H1 (cell line): Measurements from ENCODE around the gene PLXNA4. TPM values are rescaled to one million over a fixed set of nuclear protein-coding genes. Genes with fewer than 3 reads are reported as not detected.

Source experiments
- CTCF ChIA-PET: fragments of 300-600 bp; sonication (Branson Sonifier 250); formaldehyde crosslinking; loops from one replicate; lab custom pipeline; 2021; ENCODE audit not compliant: partially characterized antibody; lab: Charles Lee
- POLR2A ChIA-PET: fragments of 300-600 bp; sonication (Branson Sonifier 250); formaldehyde crosslinking; loops from one replicate; lab custom pipeline; 2021; ENCODE audit warnings: inconsistent platforms; ENCODE audit not compliant: partially characterized antibody; lab: Charles Lee
- DNase-seq, 2 experiments: peaks; one replicate each; pipeline versions ENCODE4 v3.0.0 to v3.0.0-alpha.2; 2010 to 2022; ENCODE audit warnings: low spot score in 2 of 2, low read depth in 1 of 2, mixed read lengths in 1 of 2
- FAIRE-seq: peaks from 2 replicates; lab custom pipeline; 2011; peaks lifted over from hg19 to GRCh38; lab: Jason Lieb, UNC
- H2AFZ ChIP-seq: 2 replicates; pipeline ENCODE4 v1.8.1; 2012; ENCODE audit warnings: low read length, inconsistent platforms
- H2AK5ac ChIP-seq: 2 replicates; pipeline ENCODE4 v1.6.1; 2013; ENCODE audit warnings: low read depth, low read length
- H2BK120ac ChIP-seq: replicated peaks from 2 replicates; pipeline ENCODE3; 2013; ENCODE audit warnings: low read depth, low read length, inconsistent platforms
- H2BK12ac ChIP-seq: 2 replicates; pipeline ENCODE4 v1.6.1; 2013; ENCODE audit warnings: low read depth, low read length
- H2BK15ac ChIP-seq: 2 replicates; pipeline ENCODE4 v1.6.1; 2013; ENCODE audit warnings: low read length
- H2BK20ac ChIP-seq: 2 replicates; pipeline ENCODE4 v1.6.1; 2013; ENCODE audit warnings: low read length
- H2BK5ac ChIP-seq: 2 replicates; pipeline ENCODE4 v1.6.1; 2013; ENCODE audit warnings: low read depth, low read length
- H3K14ac ChIP-seq: 2 replicates; pipeline ENCODE4 v1.6.1; 2013; ENCODE audit warnings: inconsistent platforms; ENCODE audit not compliant: insufficient read length
- H3K18ac ChIP-seq: 2 replicates; pipeline ENCODE4 v1.6.1; 2013; ENCODE audit warnings: low read length; ENCODE audit errors: extremely low read depth
- H3K23ac ChIP-seq: 2 replicates; pipeline ENCODE4 v1.6.1; 2013; ENCODE audit warnings: inconsistent platforms; ENCODE audit not compliant: insufficient read length
- H3K23me2 ChIP-seq: 2 replicates; pipeline ENCODE4 v1.6.1; 2013; ENCODE audit warnings: low read depth, low read length
- H3K27ac ChIP-seq: 2 replicates; pipeline ENCODE4 v1.6.1; 2011; ENCODE audit warnings: low read depth, low read length, inconsistent platforms
- H3K27me3 ChIP-seq, 4 experiments: replicated peaks in 1 of 4; 1 replicate in 1 of 4; 2 replicates in 3 of 4; pipeline versions ENCODE4 v1.6.1 to v1.8.1; 2011 to 2013; ENCODE audit warnings: low read length in 3 of 4, mild to moderate bottlenecking in 3 of 4, inconsistent platforms in 2 of 4, mixed read lengths in 2 of 4, moderate library complexity in 1 of 4; ENCODE audit not compliant: control insufficient read depth in 3 of 4, insufficient read depth in 3 of 4; ENCODE audit errors: extremely low read depth in 1 of 4
- H3K36me3 ChIP-seq, 4 experiments: 2 replicates each; pipeline versions ENCODE4 v1.6.1 to v1.8.1; 2011 to 2013; ENCODE audit warnings: mild to moderate bottlenecking in 4 of 4, low read length in 3 of 4, moderate library complexity in 2 of 4, control low read depth in 1 of 4, inconsistent platforms in 1 of 4; ENCODE audit not compliant: insufficient read depth in 4 of 4, control insufficient read depth in 2 of 4
- H3K4ac ChIP-seq: replicated peaks from 2 replicates; pipeline ENCODE3; 2013; ENCODE audit warnings: low read length, low read depth, mixed read lengths, inconsistent platforms; ENCODE audit not compliant: insufficient read length
- H3K4me1 ChIP-seq, 4 experiments: replicated peaks in 1 of 4; 1 replicate in 1 of 4; 2 replicates in 3 of 4; pipeline versions ENCODE4 v1.6.1 to v1.8.1; 2011 to 2013; ENCODE audit warnings: low read length in 3 of 4, inconsistent platforms in 2 of 4, mixed read lengths in 1 of 4; ENCODE audit not compliant: insufficient read depth in 4 of 4, control insufficient read depth in 3 of 4
- H3K4me2 ChIP-seq, 2 experiments: 2 replicates each; pipeline versions ENCODE4 v1.6.1 to v1.8.1; 2011 to 2013; ENCODE audit warnings: low read depth in 2 of 2, low read length in 2 of 2, control low read depth in 1 of 2, inconsistent platforms in 1 of 2, mild to moderate bottlenecking in 1 of 2; ENCODE audit not compliant: insufficient read depth in 1 of 2
- H3K4me3 ChIP-seq, 4 experiments: fragments of 200-600, 300-600 bp in 1 of 4; sonication (generic), shearing (Covaris generic), sonication (Bioruptor Twin) in 1 of 4; 2 replicates each; pipeline versions ENCODE4 v1.5.1 to v1.8.1; 2011 to 2016; ENCODE audit warnings: low read length in 4 of 4, low read depth in 3 of 4, control low read depth in 2 of 4, inconsistent platforms in 2 of 4, mild to moderate bottlenecking in 2 of 4, mixed read lengths in 1 of 4, moderate library complexity in 1 of 4; ENCODE audit not compliant: insufficient read depth in 2 of 4; ENCODE audit errors: extremely low read depth in 1 of 4
- H3K56ac ChIP-seq: replicated peaks from 2 replicates; pipeline ENCODE3; 2013; ENCODE audit warnings: low read depth, mild to moderate bottlenecking, mixed read lengths, low read length, inconsistent platforms; ENCODE audit not compliant: insufficient read length
- H3K79me1 ChIP-seq: 2 replicates; pipeline ENCODE4 v1.6.1; 2013; ENCODE audit warnings: low read depth, low read length, control low read depth
- H3K79me2 ChIP-seq, 2 experiments: 2 replicates each; pipeline versions ENCODE4 v1.6.1 to v1.8.1; 2012 to 2013; ENCODE audit warnings: low read length in 2 of 2, mild to moderate bottlenecking in 2 of 2, inconsistent platforms in 1 of 2; ENCODE audit not compliant: insufficient read depth in 2 of 2, control insufficient read depth in 1 of 2
- H3K9ac ChIP-seq, 4 experiments: replicated peaks in 1 of 4; 1 replicate in 1 of 4; 2 replicates in 3 of 4; pipeline versions ENCODE4 v1.6.1 to v1.8.1; 2011 to 2013; ENCODE audit warnings: low read depth in 3 of 4, low read length in 3 of 4, control low read depth in 2 of 4, mild to moderate bottlenecking in 2 of 4, moderate library complexity in 2 of 4, inconsistent platforms in 1 of 4; ENCODE audit errors: extremely low read depth in 1 of 4
- H3K9me3 ChIP-seq, 2 experiments: 2 replicates each; pipeline versions ENCODE4 v1.6.1 to v1.8.1; 2012 to 2013; ENCODE audit warnings: mild to moderate bottlenecking in 2 of 2, moderate library complexity in 2 of 2, control low read depth in 1 of 2, inconsistent platforms in 1 of 2, low read depth in 1 of 2, low read length in 1 of 2, mixed read lengths in 1 of 2; ENCODE audit not compliant: insufficient read depth in 2 of 2
- H4K20me1 ChIP-seq, 2 experiments: replicated peaks in 1 of 2; 2 replicates each; pipeline versions ENCODE3 to v1.8.1; 2011 to 2013; ENCODE audit warnings: inconsistent platforms in 2 of 2, low read length in 2 of 2, mild to moderate bottlenecking in 1 of 2; ENCODE audit not compliant: insufficient read depth in 2 of 2, control insufficient read depth in 1 of 2
- H4K5ac ChIP-seq: 2 replicates; pipeline ENCODE4 v1.6.1; 2013; ENCODE audit warnings: low read length, low read depth, mixed read lengths, inconsistent platforms; ENCODE audit not compliant: insufficient read length
- H4K8ac ChIP-seq: 2 replicates; pipeline ENCODE4 v1.8.0; 2013; ENCODE audit warnings: mild to moderate bottlenecking, moderate library complexity, low read length, inconsistent platforms; ENCODE audit not compliant: insufficient read depth; ENCODE audit errors: extremely low read depth
- H4K91ac ChIP-seq: replicated peaks from 2 replicates; pipeline ENCODE3; 2013; ENCODE audit warnings: low read length, mixed read lengths, inconsistent platforms; ENCODE audit not compliant: insufficient read length
- CBX8 ChIP-seq: fragments of 300-800, 300-1000 bp; sonication (generic); IDR thresholded peaks from 2 replicates; pipeline ENCODE4 v1.7.1; 2016; ENCODE audit warnings: low read depth, low read length, borderline replicate concordance
- EGR1 ChIP-seq: IDR thresholded peaks from 2 replicates; pipeline ENCODE4 v1.6.1; 2011; ENCODE audit warnings: low read depth, low read length, borderline replicate concordance
- KDM5A ChIP-seq: fragments of 200-600 bp; IDR thresholded peaks from 2 replicates; pipeline ENCODE4 v1.7.1; 2012; ENCODE audit warnings: mild to moderate bottlenecking, low read length, inconsistent platforms, mixed read lengths
- NRF1 ChIP-seq: IDR thresholded peaks from 2 replicates; pipeline ENCODE4 v1.6.1; 2011; ENCODE audit warnings: mild to moderate bottlenecking, low read depth, low read length, improper control_type of control experiment
- WGBS, 2 experiments: shearing (Covaris generic) in 1 of 2; methylation state at CpG; one replicate each; pipeline versions ENCODE4 v1.1.6 to v1.1.7; 2013 to 2015; ENCODE audit warnings: low lambda C conversion rate in 2 of 2, mixed read lengths in 2 of 2, inconsistent platforms in 1 of 2, low coverage in 1 of 2, missing lambda C conversion rate in 1 of 2; ENCODE audit not compliant: insufficient replicate concordance in 2 of 2, insufficient coverage in 1 of 2, insufficient read length in 1 of 2; ENCODE audit errors: extremely low coverage in 1 of 2, missing lambda C conversion rate in 1 of 2; 5-methylcytosine and 5-hydroxymethylcytosine counted together
- polyA plus RNA-seq, 7 experiments: library from polyadenylated mRNA; depleted of rRNA in 3 of 7; stranded (reverse) in 5 of 7; unstranded in 2 of 7; fragments of >200 nt in 5 of 7; fragments of 200-250 nt in 2 of 7; gene quantifications; 1 replicate in 5 of 7; 2 replicates in 1 of 7; 4 replicates in 1 of 7; pipeline versions ENCODE4 v1.2.1 to v1.2.3, GENCODE V29; 2011 to 2013; ENCODE audit warnings: missing spikeins in 2 of 7, mixed read lengths in 2 of 7
- total RNA-seq: library from RNA; stranded (reverse); fragmentation: NEBNext Ultra II Directional; extraction: Animal tissue kit (Norgen Biotek cat#: 25700); gene quantifications from 2 replicates; pipeline ENCODE4 v1.2.1, GENCODE V29; 2021
- TF ChIP-seq, protein P1 (sequence below): IDR thresholded peaks from 2 replicates; pipeline ENCODE4 v1.6.1; 2012; ENCODE audit warnings: inconsistent platforms

PLXNA4 gene
- total and polyA plus RNA-seq, 2 of the 8 experiments (the other 6 are each of a cell fraction or from before 2014, with no cell fraction given) = 0.76 to 0.79 TPM

DNA sequence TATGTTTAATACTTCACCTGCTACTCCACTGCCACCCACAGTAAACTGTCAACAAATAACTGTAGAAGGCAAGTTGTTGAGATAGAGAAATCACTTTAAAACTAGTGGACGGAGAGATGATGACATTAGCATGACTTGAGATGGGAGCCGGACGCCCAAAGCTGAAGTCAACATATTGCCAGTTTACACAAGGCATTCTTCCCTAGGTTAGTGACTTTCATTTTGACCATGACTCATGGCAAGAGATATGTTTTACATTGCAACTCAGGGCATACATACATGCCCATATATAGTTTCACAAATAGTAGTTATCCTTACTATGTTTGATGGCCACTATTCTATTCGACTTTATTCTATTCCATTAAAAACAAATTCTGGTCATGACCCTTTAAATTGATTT, 296.6 kb downstream of the PLXNA4 start:
- Histone ChIP-seq H4K5ac (no peak overlapping the region), H3K56ac (no peak overlapping the region), H3K4ac (no peak overlapping the region), H2AFZ (no peak overlapping the region), H3K14ac (no peak overlapping the region), H3K4me3 (no peak overlapping the region), H3K4me1 (peaks cover 0 to 8% (median 3%) of the 10 kb centered on the region in 4 experiments; a peak in 2 of 7 replicates), H3K23me2 (no peaks in the 10 kb centered on the region), H3K79me1 (no peaks in the 10 kb centered on the region), H3K23ac (no peak overlapping the region), H3K36me3 (no peaks in the 10 kb centered on the region), H4K8ac (no peak overlapping the region), H3K27ac (no peak overlapping the region), H2BK15ac (no peak overlapping the region), H3K27me3 (no peaks in the 10 kb centered on the region), H2BK5ac (no peak overlapping the region), H2AK5ac (no peak overlapping the region), H3K9ac (no peak overlapping the region), H4K91ac (no peak overlapping the region), H2BK20ac (no peak overlapping the region), H4K20me1 (no peaks in the 10 kb centered on the region), H3K4me2 (no peak overlapping the region), H2BK120ac (no peak overlapping the region), H3K18ac (no peak overlapping the region), H3K79me2 (no peaks in the 10 kb centered on the region), H2BK12ac (no peak overlapping the region), H3K9me3 (no peaks in the 10 kb centered on the region)
- POLR2A ChIA-PET = no interaction called here
- no peak for DNase-seq
- TF ChIP-seq NRF1 (no peak), EGR1 (no peak), CBX8 (no peak), KDM5A (no peak)
- TF ChIP-seq, protein P1, sequence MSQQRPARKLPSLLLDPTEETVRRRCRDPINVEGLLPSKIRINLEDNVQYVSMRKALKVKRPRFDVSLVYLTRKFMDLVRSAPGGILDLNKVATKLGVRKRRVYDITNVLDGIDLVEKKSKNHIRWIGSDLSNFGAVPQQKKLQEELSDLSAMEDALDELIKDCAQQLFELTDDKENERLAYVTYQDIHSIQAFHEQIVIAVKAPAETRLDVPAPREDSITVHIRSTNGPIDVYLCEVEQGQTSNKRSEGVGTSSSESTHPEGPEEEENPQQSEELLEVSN = no peak
- CTCF ChIA-PET = interaction anchor here (1.3 to 1.9 kb wide), 2 partner anchors 231 to 334 kb away, joined by 3 read pairs; no protein-coding TSS in a partner anchor
- FAIRE-seq = no peak
- 95% methylated on average over 4 of the region's 4 CpGs; no CpG with 5 or more reads in 1 of the 2 experiments for WGBS, 2 experiments
